Suprapubic skin (tissue), 4 donors: ENCODE results near the gene LRRTM4.

Experiments
- EP300 ChIP-seq: sonication (generic); formaldehyde crosslinking; IDR thresholded peaks from one replicate; pipeline ENCODE4 v1.6.1; 2017; ENCODE audit warnings: antibody characterized with exemption
- POLR2A ChIP-seq, 2 donors: fragments of 450-650 bp; IDR thresholded peaks; one replicate each; pipeline ENCODE4 v1.6.1; 2017; ENCODE audit warnings: antibody characterized with exemption in 2 of 2, mild to moderate bottlenecking in 2 of 2, moderate library complexity in 2 of 2
- POLR2AphosphoS5 ChIP-seq, 3 donors: sonication (generic); formaldehyde crosslinking; IDR thresholded peaks; one replicate each; pipeline ENCODE4 v1.6.1; 2017; ENCODE audit warnings: antibody characterized with exemption in 3 of 3
- TF ChIP-seq, protein P1 (sequence below), 2 donors: fragments of 200-600 bp in 1 of 2; fragments of 450-650 bp in 1 of 2; sonication (generic) in 1 of 2; IDR thresholded peaks; one replicate each; pipeline ENCODE4 v1.5.1; 2016 to 2019; ENCODE audit warnings: antibody characterized with exemption in 2 of 2, mild to moderate bottlenecking in 1 of 2, moderate library complexity in 1 of 2

DNA sequence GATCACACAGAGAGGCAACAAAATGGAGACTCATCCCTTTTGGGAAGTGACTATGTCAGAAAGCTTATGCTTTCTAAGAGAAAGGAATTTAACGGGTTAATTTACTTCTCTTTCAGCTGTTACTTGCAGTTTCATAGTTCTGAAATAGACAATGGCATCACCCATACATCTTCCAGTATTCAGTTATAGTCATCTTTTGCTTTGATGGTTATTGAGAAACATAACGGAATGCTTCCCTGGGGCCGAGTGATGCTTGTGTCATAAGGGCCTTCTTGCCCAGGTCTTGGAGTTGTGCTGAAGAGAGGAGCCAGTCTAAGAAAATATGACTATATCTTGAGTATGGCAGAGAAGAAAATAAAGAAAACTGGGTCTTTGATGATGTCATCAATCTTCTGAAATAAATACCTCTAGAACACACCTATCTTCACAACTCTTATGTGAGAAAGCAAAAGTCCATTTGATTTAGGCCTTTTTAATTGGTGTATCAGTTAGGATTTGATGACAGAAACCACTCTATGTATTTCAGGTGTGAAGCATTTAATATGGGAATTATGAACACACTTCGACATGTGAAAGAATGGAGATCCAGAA lies 328.2 kb downstream of the LRRTM4 start:
- TF ChIP-seq POLR2A (IDR thresholded peaks at IDR 0.05) (no peak), EP300 (no peak), POLR2AphosphoS5 (IDR thresholded peaks at IDR 0.05) (no peak)
- TF ChIP-seq, protein P1, sequence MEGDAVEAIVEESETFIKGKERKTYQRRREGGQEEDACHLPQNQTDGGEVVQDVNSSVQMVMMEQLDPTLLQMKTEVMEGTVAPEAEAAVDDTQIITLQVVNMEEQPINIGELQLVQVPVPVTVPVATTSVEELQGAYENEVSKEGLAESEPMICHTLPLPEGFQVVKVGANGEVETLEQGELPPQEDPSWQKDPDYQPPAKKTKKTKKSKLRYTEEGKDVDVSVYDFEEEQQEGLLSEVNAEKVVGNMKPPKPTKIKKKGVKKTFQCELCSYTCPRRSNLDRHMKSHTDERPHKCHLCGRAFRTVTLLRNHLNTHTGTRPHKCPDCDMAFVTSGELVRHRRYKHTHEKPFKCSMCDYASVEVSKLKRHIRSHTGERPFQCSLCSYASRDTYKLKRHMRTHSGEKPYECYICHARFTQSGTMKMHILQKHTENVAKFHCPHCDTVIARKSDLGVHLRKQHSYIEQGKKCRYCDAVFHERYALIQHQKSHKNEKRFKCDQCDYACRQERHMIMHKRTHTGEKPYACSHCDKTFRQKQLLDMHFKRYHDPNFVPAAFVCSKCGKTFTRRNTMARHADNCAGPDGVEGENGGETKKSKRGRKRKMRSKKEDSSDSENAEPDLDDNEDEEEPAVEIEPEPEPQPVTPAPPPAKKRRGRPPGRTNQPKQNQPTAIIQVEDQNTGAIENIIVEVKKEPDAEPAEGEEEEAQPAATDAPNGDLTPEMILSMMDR (IDR thresholded peaks at IDR 0.05): no peak
